SK-N-SH treated with all-trans-retinoic acid at 6 μM for 48 hours (cell line): ENCODE data around the gene NEUROD1.

Experiments used
- ATAC-seq: fragments of 200-7000 bp; cut with Tn5 transposase; 3 replicates; pipeline ENCODE4 v1.9.1; 2020; ENCODE audit warnings: mild to moderate bottlenecking, moderate library complexity
- ARNTL ChIP-seq: fragments of 450-650 bp; formaldehyde crosslinking; IDR thresholded peaks from 2 replicates; pipeline ENCODE4 v1.5.0; 2020; ENCODE audit warnings: low read depth, mild to moderate bottlenecking, moderate library complexity, borderline replicate concordance
- CSRNP3 ChIP-seq: fragments of 250-450 bp; sonication (Bioruptor Pico); IDR thresholded peaks from 2 replicates; pipeline ENCODE4 v1.5.1; 2021; ENCODE audit warnings: mild to moderate bottlenecking, moderate library complexity
- ESRRG ChIP-seq: fragments of 250-450 bp; sonication (Bioruptor Pico); IDR thresholded peaks from 2 replicates; pipeline ENCODE4 v1.6.1; 2021; ENCODE audit warnings: mild to moderate bottlenecking
- GLIS3 ChIP-seq: fragments of 250-450 bp; sonication (Bioruptor Pico); IDR thresholded peaks from 2 replicates; pipeline ENCODE4 v1.5.0; 2020; ENCODE audit warnings: mild to moderate bottlenecking, moderate library complexity
- ISL1 ChIP-seq: fragments of 250-450 bp; sonication (Bioruptor Pico); IDR thresholded peaks from 2 replicates; pipeline ENCODE4 v2.1.2; 2022; ENCODE audit warnings: mild to moderate bottlenecking, moderate library complexity
- OSR1 ChIP-seq: fragments of 250-450 bp; sonication (Bioruptor Pico); IDR thresholded peaks from 2 replicates; pipeline ENCODE4 v1.8.0; 2022; ENCODE audit warnings: moderate library complexity, mild to moderate bottlenecking, inconsistent platforms
- PPARA ChIP-seq: fragments of 250-450 bp; sonication (Bioruptor Pico); IDR thresholded peaks from 2 replicates; pipeline ENCODE4 v1.5.0; 2020; ENCODE audit warnings: mild to moderate bottlenecking, borderline replicate concordance
- RARB ChIP-seq: fragments of 250-450 bp; sonication (Bioruptor Pico); IDR thresholded peaks from 2 replicates; pipeline ENCODE4 v1.8.0; 2021; ENCODE audit warnings: mild to moderate bottlenecking, moderate library complexity
- SNAI2 ChIP-seq: fragments of 250-450 bp; sonication (Bioruptor Pico); IDR thresholded peaks from 2 replicates; pipeline ENCODE4 v1.5.0; 2020; ENCODE audit warnings: mild to moderate bottlenecking, moderate library complexity
- TCF4 ChIP-seq: fragments of 250-450 bp; sonication (Bioruptor Pico); IDR thresholded peaks from 2 replicates; pipeline ENCODE4 v1.8.0; 2021; ENCODE audit warnings: mild to moderate bottlenecking, moderate library complexity, borderline replicate concordance
- TOX ChIP-seq: fragments of 250-450 bp; sonication (Bioruptor Pico); IDR thresholded peaks from 2 replicates; pipeline ENCODE4 v1.8.0; 2021; ENCODE audit warnings: mild to moderate bottlenecking, moderate library complexity, borderline replicate concordance
- TSHZ2 ChIP-seq: fragments of 250-450 bp; sonication (Bioruptor Pico); IDR thresholded peaks from 2 replicates; pipeline ENCODE4 v1.5.0; 2020; ENCODE audit warnings: mild to moderate bottlenecking, moderate library complexity
- ZFP3 ChIP-seq: fragments of 250-450 bp; sonication (Bioruptor Pico); IDR thresholded peaks from 2 replicates; pipeline ENCODE4 v1.5.0; 2020; ENCODE audit warnings: mild to moderate bottlenecking, moderate library complexity
- ZFP30 ChIP-seq: fragments of 450-650 bp; formaldehyde crosslinking; IDR thresholded peaks from 2 replicates; pipeline ENCODE4 v1.5.0; 2022; ENCODE audit warnings: mild to moderate bottlenecking, moderate library complexity
- ZNF70 ChIP-seq: fragments of 450-650 bp; formaldehyde crosslinking; IDR thresholded peaks from 2 replicates; pipeline ENCODE4 v1.5.0; 2020; ENCODE audit warnings: mild to moderate bottlenecking, moderate library complexity
- TF ChIP-seq, protein P1 (sequence below): fragments of 250-450 bp; sonication (Bioruptor Pico); IDR thresholded peaks from 2 replicates; pipeline ENCODE4 v1.8.0; 2020; ENCODE audit warnings: mild to moderate bottlenecking, moderate library complexity, borderline replicate concordance
- TF ChIP-seq, protein P2 (sequence below): fragments of 250-450 bp; sonication (Bioruptor Pico); IDR thresholded peaks from 2 replicates; pipeline ENCODE4 v1.5.1; 2020; ENCODE audit warnings: low read depth, mild to moderate bottlenecking, moderate library complexity

NEUROD1 gene

GRCh38 chr2:181662287-181662686 lies 18.0 kb downstream of the NEUROD1 start:
- no peak for ATAC-seq
- TF ChIP-seq, protein P1, sequence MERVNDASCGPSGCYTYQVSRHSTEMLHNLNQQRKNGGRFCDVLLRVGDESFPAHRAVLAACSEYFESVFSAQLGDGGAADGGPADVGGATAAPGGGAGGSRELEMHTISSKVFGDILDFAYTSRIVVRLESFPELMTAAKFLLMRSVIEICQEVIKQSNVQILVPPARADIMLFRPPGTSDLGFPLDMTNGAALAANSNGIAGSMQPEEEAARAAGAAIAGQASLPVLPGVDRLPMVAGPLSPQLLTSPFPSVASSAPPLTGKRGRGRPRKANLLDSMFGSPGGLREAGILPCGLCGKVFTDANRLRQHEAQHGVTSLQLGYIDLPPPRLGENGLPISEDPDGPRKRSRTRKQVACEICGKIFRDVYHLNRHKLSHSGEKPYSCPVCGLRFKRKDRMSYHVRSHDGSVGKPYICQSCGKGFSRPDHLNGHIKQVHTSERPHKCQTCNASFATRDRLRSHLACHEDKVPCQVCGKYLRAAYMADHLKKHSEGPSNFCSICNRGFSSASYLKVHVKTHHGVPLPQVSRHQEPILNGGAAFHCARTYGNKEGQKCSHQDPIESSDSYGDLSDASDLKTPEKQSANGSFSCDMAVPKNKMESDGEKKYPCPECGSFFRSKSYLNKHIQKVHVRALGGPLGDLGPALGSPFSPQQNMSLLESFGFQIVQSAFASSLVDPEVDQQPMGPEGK (CRISPR knock-in tag), result no peak
- no peak for TF ChIP-seq ARNTL
- no peak for TF ChIP-seq RARB
- TF ChIP-seq PPARA (CRISPR knock-in tag), result no peak
- TF ChIP-seq, protein P2, sequence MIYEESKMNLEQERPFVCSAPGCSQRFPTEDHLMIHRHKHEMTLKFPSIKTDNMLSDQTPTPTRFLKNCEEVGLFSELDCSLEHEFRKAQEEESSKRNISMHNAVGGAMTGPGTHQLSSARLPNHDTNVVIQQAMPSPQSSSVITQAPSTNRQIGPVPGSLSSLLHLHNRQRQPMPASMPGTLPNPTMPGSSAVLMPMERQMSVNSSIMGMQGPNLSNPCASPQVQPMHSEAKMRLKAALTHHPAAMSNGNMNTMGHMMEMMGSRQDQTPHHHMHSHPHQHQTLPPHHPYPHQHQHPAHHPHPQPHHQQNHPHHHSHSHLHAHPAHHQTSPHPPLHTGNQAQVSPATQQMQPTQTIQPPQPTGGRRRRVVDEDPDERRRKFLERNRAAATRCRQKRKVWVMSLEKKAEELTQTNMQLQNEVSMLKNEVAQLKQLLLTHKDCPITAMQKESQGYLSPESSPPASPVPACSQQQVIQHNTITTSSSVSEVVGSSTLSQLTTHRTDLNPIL (CRISPR knock-in tag), result no peak
- no peak for TF ChIP-seq TSHZ2 (CRISPR knock-in tag)
- TF ChIP-seq CSRNP3 (CRISPR knock-in tag), result no peak
- TF ChIP-seq OSR1 (CRISPR knock-in tag), result no peak
- no peak for TF ChIP-seq GLIS3 (CRISPR knock-in tag)
- TF ChIP-seq ESRRG (CRISPR knock-in tag), result no peak
- TF ChIP-seq SNAI2, result no peak

DNA sequence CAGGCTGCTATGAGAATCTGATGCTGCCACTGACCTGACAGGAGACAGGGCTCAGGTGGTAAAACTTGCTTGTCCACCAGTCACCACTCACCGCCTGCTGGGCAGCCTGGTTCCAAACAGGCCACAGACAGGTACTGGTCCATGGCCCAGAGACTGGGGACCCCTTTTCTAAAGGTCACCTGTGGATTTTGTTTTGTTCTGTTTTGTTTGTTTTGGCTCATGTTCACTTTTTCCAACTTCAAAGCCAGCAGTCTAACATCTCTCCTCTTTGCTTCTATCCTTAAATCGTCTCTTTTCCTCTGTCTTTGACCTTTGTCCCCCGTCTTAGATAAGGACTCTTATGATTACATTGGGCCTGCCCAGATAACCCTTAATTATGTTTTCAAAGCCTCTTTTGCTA lies 20.1 kb downstream of the NEUROD1 start:
- ATAC-seq, result no peak

GRCh38 chr2:181658444-181658843 lies 21.9 kb downstream of the NEUROD1 start:
- TF ChIP-seq RARB, result no peak
- TF ChIP-seq TCF4 (CRISPR knock-in tag), result no peak
- no peak for TF ChIP-seq GLIS3 (CRISPR knock-in tag)
- no peak for TF ChIP-seq ZNF70 (CRISPR knock-in tag)
- ATAC-seq, result no peak

More for the DNA sequence above, 20.1 kb downstream of the NEUROD1 start:
- TF ChIP-seq GLIS3 (CRISPR knock-in tag), result no peak
- TF ChIP-seq ZNF70 (CRISPR knock-in tag), result no peak
- TF ChIP-seq, protein P2 (CRISPR knock-in tag), result no peak
- TF ChIP-seq ISL1, result no peak
- TF ChIP-seq RARB, result no peak
- TF ChIP-seq ZFP3 (CRISPR knock-in tag), result no peak
- TF ChIP-seq, protein P1 (CRISPR knock-in tag), result no peak

- TF ChIP-seq TOX (CRISPR knock-in tag), result no peak
- TF ChIP-seq ARNTL, result no peak
- no peak for TF ChIP-seq ZNF70 (CRISPR knock-in tag)
- TF ChIP-seq GLIS3 (CRISPR knock-in tag), result no peak
- no peak for TF ChIP-seq ISL1
- TF ChIP-seq ZFP30, result no peak
- no peak for TF ChIP-seq ESRRG (CRISPR knock-in tag)
- no peak for TF ChIP-seq RARB
- TF ChIP-seq, protein P1 (CRISPR knock-in tag), result no peak
- no peak for TF ChIP-seq CSRNP3 (CRISPR knock-in tag)
These were observed 22.9 kb downstream of the NEUROD1 start for GRCh38 chr2:181657379-181657778.

More at GRCh38 chr2:181657379-181657778, 22.9 kb downstream of the NEUROD1 start:
- ATAC-seq, result peak; percentile 13; the same call in 1 of the 3 replicates
